Measurements from ENCODE around the gene MCM3. TPM values are rescaled to one million over a fixed set of nuclear protein-coding genes. Genes with fewer than 3 reads are reported as not detected.

Gene MCM3
- total RNA-seq, 1 experiment from 2014 or later: 276 TPM

DNA sequence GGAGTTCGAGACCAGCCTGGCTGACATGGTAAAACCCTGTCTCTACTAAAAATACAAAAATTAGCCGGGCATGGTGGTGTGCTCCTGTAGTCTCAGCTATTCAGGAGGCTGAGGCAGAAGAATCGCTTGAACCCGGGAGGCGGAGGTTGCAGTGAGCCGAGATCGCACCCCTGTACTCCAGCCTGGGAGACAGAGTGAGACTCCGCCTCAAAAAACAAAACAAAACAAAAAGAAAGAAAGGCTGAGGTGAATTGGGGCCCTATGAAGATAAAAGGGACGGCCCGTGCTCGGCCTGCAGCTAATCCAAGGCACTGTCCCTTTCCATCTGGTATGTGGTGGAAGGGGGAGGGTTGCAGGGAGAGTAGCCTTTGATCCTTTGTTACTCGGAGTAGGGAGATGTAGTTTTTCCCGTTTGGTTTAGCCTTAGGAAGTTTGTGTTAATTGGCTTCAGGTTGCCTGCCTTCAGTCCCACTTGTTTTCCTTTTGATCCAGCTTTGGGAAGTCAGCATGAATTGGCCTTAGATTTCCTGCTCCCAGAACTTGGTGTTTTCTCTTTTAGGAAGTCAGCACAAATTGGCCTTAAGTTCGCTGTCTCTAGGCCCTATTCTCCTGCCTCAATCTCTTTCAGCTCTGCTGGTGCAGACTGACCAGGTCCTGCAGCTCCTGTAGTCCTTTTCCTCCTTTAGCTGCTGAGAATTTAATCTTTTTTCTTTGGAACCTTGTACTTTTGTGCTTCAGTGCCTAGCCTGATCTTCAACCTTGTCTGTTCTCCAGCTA, 41.3 kb upstream of the MCM3 start:
- Mint-ChIP-seq H3K9me3 (no peaks in the 10 kb centered on the region), H3K4me1 (peaks cover 44% of the 10 kb centered on the region), H3K4me3 (peak overlapping the region; percentile 41), H3K27me3 (ENCODE audit: low read depth) (no peaks in the 10 kb centered on the region; the same call in 1 of the 2 replicates), H3K36me3 (no peaks in the 10 kb centered on the region), H3K27ac (peak overlapping the region; percentile 93)
- CTCF ChIA-PET: interaction anchor here (1.3 kb wide), 1 partner anchor 326 kb away, joined by 4 read pairs; no protein-coding TSS in a partner anchor
- DNase-seq (ENCODE audit: low spot score) (peak; percentile 54), ATAC-seq (peak; percentile 96)
- POLR2A ChIA-PET: no interaction called here
- TF ChIP-seq JAZF1 (CRISPR knock-in tag; IDR thresholded peaks at IDR 0.05) (peak; percentile 42; the same call in 1 of the 2 replicates), JUN (CRISPR knock-in tag; IDR thresholded peaks at IDR 0.05) (no peak), TEAD1 (CRISPR knock-in tag; IDR thresholded peaks at IDR 0.05) (peak; percentile 55; the same call in 1 of the 2 replicates)
- TF ChIP-seq, protein P1, sequence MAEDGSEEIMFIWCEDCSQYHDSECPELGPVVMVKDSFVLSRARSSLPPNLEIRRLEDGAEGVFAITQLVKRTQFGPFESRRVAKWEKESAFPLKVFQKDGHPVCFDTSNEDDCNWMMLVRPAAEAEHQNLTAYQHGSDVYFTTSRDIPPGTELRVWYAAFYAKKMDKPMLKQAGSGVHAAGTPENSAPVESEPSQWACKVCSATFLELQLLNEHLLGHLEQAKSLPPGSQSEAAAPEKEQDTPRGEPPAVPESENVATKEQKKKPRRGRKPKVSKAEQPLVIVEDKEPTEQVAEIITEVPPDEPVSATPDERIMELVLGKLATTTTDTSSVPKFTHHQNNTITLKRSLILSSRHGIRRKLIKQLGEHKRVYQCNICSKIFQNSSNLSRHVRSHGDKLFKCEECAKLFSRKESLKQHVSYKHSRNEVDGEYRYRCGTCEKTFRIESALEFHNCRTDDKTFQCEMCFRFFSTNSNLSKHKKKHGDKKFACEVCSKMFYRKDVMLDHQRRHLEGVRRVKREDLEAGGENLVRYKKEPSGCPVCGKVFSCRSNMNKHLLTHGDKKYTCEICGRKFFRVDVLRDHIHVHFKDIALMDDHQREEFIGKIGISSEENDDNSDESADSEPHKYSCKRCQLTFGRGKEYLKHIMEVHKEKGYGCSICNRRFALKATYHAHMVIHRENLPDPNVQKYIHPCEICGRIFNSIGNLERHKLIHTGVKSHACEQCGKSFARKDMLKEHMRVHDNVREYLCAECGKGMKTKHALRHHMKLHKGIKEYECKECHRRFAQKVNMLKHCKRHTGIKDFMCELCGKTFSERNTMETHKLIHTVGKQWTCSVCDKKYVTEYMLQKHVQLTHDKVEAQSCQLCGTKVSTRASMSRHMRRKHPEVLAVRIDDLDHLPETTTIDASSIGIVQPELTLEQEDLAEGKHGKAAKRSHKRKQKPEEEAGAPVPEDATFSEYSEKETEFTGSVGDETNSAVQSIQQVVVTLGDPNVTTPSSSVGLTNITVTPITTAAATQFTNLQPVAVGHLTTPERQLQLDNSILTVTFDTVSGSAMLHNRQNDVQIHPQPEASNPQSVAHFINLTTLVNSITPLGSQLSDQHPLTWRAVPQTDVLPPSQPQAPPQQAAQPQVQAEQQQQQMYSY (CRISPR knock-in tag; IDR thresholded peaks at IDR 0.05): no peak

DNA sequence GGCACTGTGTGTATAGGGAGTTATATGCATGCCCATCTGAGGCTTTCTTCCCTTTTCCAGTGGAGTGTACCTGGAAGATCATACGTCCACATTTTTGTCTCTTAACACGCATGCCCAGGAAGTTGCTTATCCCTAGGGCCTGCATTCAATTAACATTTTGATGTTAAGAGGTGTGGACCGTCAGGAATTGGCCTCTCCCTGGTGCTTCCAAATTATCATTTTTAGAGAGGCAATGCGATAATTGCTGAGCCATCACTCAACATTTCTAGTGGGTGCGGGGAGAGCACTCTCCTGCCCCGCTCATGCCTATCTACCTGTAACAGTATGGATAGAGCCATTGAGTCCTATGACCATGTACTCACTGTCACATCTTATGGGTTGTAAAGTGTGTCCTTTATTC, 39.6 kb upstream of the MCM3 start:
- TF ChIP-seq CREM (CRISPR knock-in tag; IDR thresholded peaks at IDR 0.05) (no peak), TEAD1 (CRISPR knock-in tag; IDR thresholded peaks at IDR 0.05) (no peak), PRRX2 (CRISPR knock-in tag; IDR thresholded peaks at IDR 0.05) (no peak)
- TF ChIP-seq, protein P2, sequence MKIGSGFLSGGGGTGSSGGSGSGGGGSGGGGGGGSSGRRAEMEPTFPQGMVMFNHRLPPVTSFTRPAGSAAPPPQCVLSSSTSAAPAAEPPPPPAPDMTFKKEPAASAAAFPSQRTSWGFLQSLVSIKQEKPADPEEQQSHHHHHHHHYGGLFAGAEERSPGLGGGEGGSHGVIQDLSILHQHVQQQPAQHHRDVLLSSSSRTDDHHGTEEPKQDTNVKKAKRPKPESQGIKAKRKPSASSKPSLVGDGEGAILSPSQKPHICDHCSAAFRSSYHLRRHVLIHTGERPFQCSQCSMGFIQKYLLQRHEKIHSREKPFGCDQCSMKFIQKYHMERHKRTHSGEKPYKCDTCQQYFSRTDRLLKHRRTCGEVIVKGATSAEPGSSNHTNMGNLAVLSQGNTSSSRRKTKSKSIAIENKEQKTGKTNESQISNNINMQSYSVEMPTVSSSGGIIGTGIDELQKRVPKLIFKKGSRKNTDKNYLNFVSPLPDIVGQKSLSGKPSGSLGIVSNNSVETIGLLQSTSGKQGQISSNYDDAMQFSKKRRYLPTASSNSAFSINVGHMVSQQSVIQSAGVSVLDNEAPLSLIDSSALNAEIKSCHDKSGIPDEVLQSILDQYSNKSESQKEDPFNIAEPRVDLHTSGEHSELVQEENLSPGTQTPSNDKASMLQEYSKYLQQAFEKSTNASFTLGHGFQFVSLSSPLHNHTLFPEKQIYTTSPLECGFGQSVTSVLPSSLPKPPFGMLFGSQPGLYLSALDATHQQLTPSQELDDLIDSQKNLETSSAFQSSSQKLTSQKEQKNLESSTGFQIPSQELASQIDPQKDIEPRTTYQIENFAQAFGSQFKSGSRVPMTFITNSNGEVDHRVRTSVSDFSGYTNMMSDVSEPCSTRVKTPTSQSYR (CRISPR knock-in tag; IDR thresholded peaks at IDR 0.05): no peak
- TF ChIP-seq, protein P3, sequence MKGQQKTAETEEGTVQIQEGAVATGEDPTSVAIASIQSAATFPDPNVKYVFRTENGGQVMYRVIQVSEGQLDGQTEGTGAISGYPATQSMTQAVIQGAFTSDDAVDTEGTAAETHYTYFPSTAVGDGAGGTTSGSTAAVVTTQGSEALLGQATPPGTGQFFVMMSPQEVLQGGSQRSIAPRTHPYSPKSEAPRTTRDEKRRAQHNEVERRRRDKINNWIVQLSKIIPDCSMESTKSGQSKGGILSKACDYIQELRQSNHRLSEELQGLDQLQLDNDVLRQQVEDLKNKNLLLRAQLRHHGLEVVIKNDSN (CRISPR knock-in tag; IDR thresholded peaks at IDR 0.05): no peak
- TF ChIP-seq, protein P4, sequence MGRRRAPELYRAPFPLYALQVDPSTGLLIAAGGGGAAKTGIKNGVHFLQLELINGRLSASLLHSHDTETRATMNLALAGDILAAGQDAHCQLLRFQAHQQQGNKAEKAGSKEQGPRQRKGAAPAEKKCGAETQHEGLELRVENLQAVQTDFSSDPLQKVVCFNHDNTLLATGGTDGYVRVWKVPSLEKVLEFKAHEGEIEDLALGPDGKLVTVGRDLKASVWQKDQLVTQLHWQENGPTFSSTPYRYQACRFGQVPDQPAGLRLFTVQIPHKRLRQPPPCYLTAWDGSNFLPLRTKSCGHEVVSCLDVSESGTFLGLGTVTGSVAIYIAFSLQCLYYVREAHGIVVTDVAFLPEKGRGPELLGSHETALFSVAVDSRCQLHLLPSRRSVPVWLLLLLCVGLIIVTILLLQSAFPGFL (CRISPR knock-in tag; IDR thresholded peaks at IDR 0.05; ENCODE audit: borderline replicate concordance): no peak
- peaks cover 38% of the 10 kb centered on the region for H3K4me1 Mint-ChIP-seq
- no peaks in the 10 kb centered on the region for H3K36me3 Mint-ChIP-seq
- ChIA-PET CTCF (no interaction called here), POLR2A (no interaction called here)
- H3K27ac Mint-ChIP-seq: no peak overlapping the region
- no peak overlapping the region for H3K4me3 Mint-ChIP-seq
- no peaks in the 10 kb centered on the region; the same call in 1 of the 2 replicates for H3K27me3 Mint-ChIP-seq (ENCODE audit: low read depth)
- H3K9me3 Mint-ChIP-seq: no peaks in the 10 kb centered on the region
- DNase-seq (ENCODE audit: low spot score) (no peak), ATAC-seq (no peak)

DNA sequence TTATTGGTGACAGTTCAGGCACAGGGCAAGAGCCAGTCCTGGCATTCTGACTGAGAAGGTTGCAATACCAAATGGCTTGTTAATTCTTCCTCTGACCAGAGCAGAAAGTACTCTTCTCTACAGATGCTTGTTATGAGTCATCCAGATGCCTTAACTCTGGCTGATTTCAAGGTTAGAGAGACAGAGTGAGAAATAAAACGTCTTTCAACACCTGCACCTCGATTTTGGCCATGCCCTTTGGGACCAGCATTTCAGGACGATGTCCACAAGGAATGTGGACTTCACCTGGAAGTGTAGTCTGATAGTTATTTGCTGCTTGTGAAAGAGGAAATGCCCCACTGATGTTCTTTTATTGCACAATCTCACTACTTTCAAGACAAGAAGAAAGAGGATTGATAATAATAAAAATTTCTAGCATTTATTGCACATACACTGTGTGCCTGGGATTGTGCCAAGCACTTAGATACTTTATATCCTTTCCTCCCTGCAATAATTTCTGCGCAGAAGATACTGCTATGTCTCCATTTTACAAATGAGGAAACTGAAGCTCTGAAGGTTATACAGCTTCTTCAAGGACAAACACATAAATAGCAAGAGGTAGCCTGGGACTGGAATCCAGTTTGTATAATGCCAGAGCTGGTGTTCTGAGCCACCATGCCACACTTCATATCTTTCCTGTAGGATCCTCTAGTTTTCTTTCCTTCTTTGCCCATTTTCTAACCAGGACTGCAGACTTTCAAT, 33.5 kb upstream of the MCM3 start:
- ATAC-seq: no peak
- no peaks in the 10 kb centered on the region for H3K4me1 Mint-ChIP-seq
- H3K36me3 Mint-ChIP-seq: no peaks in the 10 kb centered on the region
- no peak overlapping the region for H3K4me3 Mint-ChIP-seq
- ChIA-PET POLR2A (no interaction called here), CTCF (no interaction called here)
- H3K27me3 Mint-ChIP-seq (ENCODE audit: low read depth): no peaks in the 10 kb centered on the region
- H3K9me3 Mint-ChIP-seq: no peaks in the 10 kb centered on the region
- no peak for DNase-seq (ENCODE audit: low spot score)
- TF ChIP-seq, protein P3 (CRISPR knock-in tag; IDR thresholded peaks at IDR 0.05): no peak
- TF ChIP-seq EMX1 (CRISPR knock-in tag; IDR thresholded peaks at IDR 0.05) (no peak), PRRX2 (CRISPR knock-in tag; IDR thresholded peaks at IDR 0.05) (no peak)
- H3K27ac Mint-ChIP-seq: no peak overlapping the region

Measured in WTC11 (cell line).